Measurements from ENCODE around the gene APBB3.

APBB3 gene

GRCh38 chr5:140574165-140574564 lies 9.8 kb upstream of the APBB3 start:
- DNase-seq (ENCODE audit: low spot score), result no peak

GRCh38 chr5:140573683-140574082 lies 9.3 kb upstream of the APBB3 start:
- no peak for DNase-seq (ENCODE audit: low spot score)

GRCh38 chr5:140571105-140571504 lies 6.7 kb upstream of the APBB3 start:
- no peak for DNase-seq (ENCODE audit: low spot score)

- DNase-seq (ENCODE audit: low spot score), result no peak
Observed at GRCh38 chr5:140570488-140570887, 6.1 kb upstream of the APBB3 start.

- DNase-seq (ENCODE audit: low spot score), result no peak
Observed at GRCh38 chr5:140570058-140570457, 5.7 kb upstream of the APBB3 start.

- peak; percentile 17 for DNase-seq (ENCODE audit: low spot score)
Observed at GRCh38 chr5:140569197-140569596, 4.8 kb upstream of the APBB3 start.

GRCh38 chr5:140568443-140569063 lies 4.2 kb upstream of the APBB3 start:
- no peak for DNase-seq (ENCODE audit: low spot score)

- no peak for DNase-seq (ENCODE audit: low spot score)
Observed at GRCh38 chr5:140567871-140568270, 3.5 kb upstream of the APBB3 start.

- DNase-seq (ENCODE audit: low spot score), result no peak
Observed at GRCh38 chr5:140567136-140567818, 2.9 kb upstream of the APBB3 start.

GRCh38 chr5:140566665-140567064 lies 2.3 kb upstream of the APBB3 start:
- DNase-seq (ENCODE audit: low spot score), result no peak

- DNase-seq (ENCODE audit: low spot score), result no peak
Observed at GRCh38 chr5:140565780-140566095, 1.3 kb upstream of the APBB3 start.

GRCh38 chr5:140565024-140565779 lies 804 bp upstream of the APBB3 start:
- DNase-seq (ENCODE audit: low spot score), result no peak

GRCh38 chr5:140563596-140563995 lies 802 bp downstream of the APBB3 start:
- no peak for DNase-seq (ENCODE audit: low spot score)

- DNase-seq (ENCODE audit: low spot score), result no peak
Observed at GRCh38 chr5:140561753-140562523, 2.5 kb downstream of the APBB3 start.

GRCh38 chr5:140560227-140560626 lies 4.2 kb downstream of the APBB3 start:
- DNase-seq (ENCODE audit: low spot score), result no peak

GRCh38 chr5:140558542-140558941 lies 5.9 kb downstream of the APBB3 start:
- no peak for DNase-seq (ENCODE audit: low spot score)

- DNase-seq (ENCODE audit: low spot score), result no peak
Observed at GRCh38 chr5:140557965-140558364, 6.4 kb downstream of the APBB3 start.

GRCh38 chr5:140557136-140557805 lies 7.1 kb downstream of the APBB3 start, which contains the start of gene SRA1:
TSS of gene SRA1 (minus strand) at chr5:140557473. CDS start at chr5:140557452, 21 bp downstream.
- peak; percentile 83 for DNase-seq (ENCODE audit: low spot score)

GRCh38 chr5:140556438-140556837 lies 8.0 kb downstream of the APBB3 start:
- DNase-seq (ENCODE audit: low spot score), result no peak

GRCh38 chr5:140555747-140556312 lies 8.6 kb downstream of the APBB3 start:
- DNase-seq (ENCODE audit: low spot score), result no peak

- no peak for DNase-seq (ENCODE audit: low spot score)
Observed at GRCh38 chr5:140554454-140554853, 9.9 kb downstream of the APBB3 start.

GRCh38 chr5:140553657-140554056 lies 10.7 kb downstream of the APBB3 start:
- DNase-seq (ENCODE audit: low spot score), result no peak

Measured in CD4-positive, alpha-beta T cell treated with Interleukin-15 for 4 hours (primary cell).